ENCODE results near the gene BCL7A. TPM values are rescaled to one million over a fixed set of nuclear protein-coding genes. Genes with fewer than 3 reads are reported as not detected.
A peak's percentile ranks its signal among the peaks of the same experiment; 100 is the strongest.

BCL7A gene
- total RNA-seq, 1 experiment from 2014 or later = 14.5 TPM

- ATAC-seq = peak; percentile 89
Observed at GRCh38 chr12:122031342-122032216, 9.9 kb downstream of the BCL7A start.

GRCh38 chr12:122032580-122032979 is 10.9 kb downstream of the BCL7A start:
- no peak overlapping the region for H3K4me3 ChIP-seq (ENCODE audit: low read depth in 2 of 2, low read length in 2 of 2)
- no TSS peak for BruUV-seq (replicated peaks)
- ATAC-seq (no peak), DNase-seq (ENCODE audit: low read depth, low spot score) (no peak)
- CTCF ChIA-PET = interaction anchor here (0.7 kb wide), 1 partner anchor 263 kb away, joined by 3 read pairs; no protein-coding TSS in a partner anchor
- no peaks in the 10 kb centered on the region for H3K9me3 ChIP-seq (ENCODE audit: control insufficient read depth, insufficient read depth, low read depth, low read length)
- intact Hi-C loops (cut with micrococcal nuclease; ENCODE audit: unreplicated experiment) (no loop called here), in situ Hi-C loops (cut with HindIII; ENCODE audit: low pct_unique_long_range_greater_than_20kb, low sequenced_read_pairs) (no loop called here)
- no peaks in the 10 kb centered on the region for H3K27me3 ChIP-seq (ENCODE audit: control insufficient read depth, insufficient read depth, low read length)
- POLR2A ChIA-PET = no interaction called here
- no peaks in the 10 kb centered on the region; the same call in 1 of the 2 replicates for H3K36me3 ChIP-seq (ENCODE audit: control insufficient read depth, insufficient read depth, low read length)
- peaks cover 18% of the 10 kb centered on the region for H3K4me1 ChIP-seq (ENCODE audit: control insufficient read depth, insufficient read depth, low read length)
- no peak overlapping the region for H3K27ac ChIP-seq (ENCODE audit: low read length)
- TF ChIP-seq CTCF (IDR thresholded peaks at IDR 0.05) (no peak), TCF7L2 (IDR thresholded peaks at IDR 0.05; ENCODE audit: low read depth, low read length) (no peak), SIN3A (IDR thresholded peaks at IDR 0.05; ENCODE audit: borderline replicate concordance, insufficient read depth, low read depth, low read length) (no peak), POLR2AphosphoS5 (IDR thresholded peaks at IDR 0.05; ENCODE audit: low read depth, low read length) (no peak)
- TF ChIP-seq, protein P1, sequence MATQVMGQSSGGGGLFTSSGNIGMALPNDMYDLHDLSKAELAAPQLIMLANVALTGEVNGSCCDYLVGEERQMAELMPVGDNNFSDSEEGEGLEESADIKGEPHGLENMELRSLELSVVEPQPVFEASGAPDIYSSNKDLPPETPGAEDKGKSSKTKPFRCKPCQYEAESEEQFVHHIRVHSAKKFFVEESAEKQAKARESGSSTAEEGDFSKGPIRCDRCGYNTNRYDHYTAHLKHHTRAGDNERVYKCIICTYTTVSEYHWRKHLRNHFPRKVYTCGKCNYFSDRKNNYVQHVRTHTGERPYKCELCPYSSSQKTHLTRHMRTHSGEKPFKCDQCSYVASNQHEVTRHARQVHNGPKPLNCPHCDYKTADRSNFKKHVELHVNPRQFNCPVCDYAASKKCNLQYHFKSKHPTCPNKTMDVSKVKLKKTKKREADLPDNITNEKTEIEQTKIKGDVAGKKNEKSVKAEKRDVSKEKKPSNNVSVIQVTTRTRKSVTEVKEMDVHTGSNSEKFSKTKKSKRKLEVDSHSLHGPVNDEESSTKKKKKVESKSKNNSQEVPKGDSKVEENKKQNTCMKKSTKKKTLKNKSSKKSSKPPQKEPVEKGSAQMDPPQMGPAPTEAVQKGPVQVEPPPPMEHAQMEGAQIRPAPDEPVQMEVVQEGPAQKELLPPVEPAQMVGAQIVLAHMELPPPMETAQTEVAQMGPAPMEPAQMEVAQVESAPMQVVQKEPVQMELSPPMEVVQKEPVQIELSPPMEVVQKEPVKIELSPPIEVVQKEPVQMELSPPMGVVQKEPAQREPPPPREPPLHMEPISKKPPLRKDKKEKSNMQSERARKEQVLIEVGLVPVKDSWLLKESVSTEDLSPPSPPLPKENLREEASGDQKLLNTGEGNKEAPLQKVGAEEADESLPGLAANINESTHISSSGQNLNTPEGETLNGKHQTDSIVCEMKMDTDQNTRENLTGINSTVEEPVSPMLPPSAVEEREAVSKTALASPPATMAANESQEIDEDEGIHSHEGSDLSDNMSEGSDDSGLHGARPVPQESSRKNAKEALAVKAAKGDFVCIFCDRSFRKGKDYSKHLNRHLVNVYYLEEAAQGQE (IDR thresholded peaks at IDR 0.05; ENCODE audit: insufficient read depth in 1 of 2, low read depth in 2 of 2, low read length in 1 of 2) = no peak

More at GRCh38 chr12:122031342-122032216, 9.9 kb downstream of the BCL7A start:
- ChIA-PET POLR2A (no interaction called here), CTCF (no interaction called here)
- DNase-seq (ENCODE audit: low read depth, low spot score) = no peak
- TF ChIP-seq, protein P1 (IDR thresholded peaks at IDR 0.05; ENCODE audit: insufficient read depth in 1 of 2, low read depth in 2 of 2, low read length in 1 of 2) = no peak
- TF ChIP-seq CTCF (IDR thresholded peaks at IDR 0.05) = peak; percentile 88
- H3K27ac ChIP-seq (ENCODE audit: low read length) = no peak overlapping the region
- BruUV-seq (replicated peaks) = no TSS peak
- no peaks in the 10 kb centered on the region for H3K9me3 ChIP-seq (ENCODE audit: control insufficient read depth, insufficient read depth, low read depth, low read length)
- intact Hi-C loops (cut with micrococcal nuclease; ENCODE audit: unreplicated experiment) = no loop called here
- peaks cover 23% of the 10 kb centered on the region for H3K4me1 ChIP-seq (ENCODE audit: control insufficient read depth, insufficient read depth, low read length)
- no peaks in the 10 kb centered on the region for H3K27me3 ChIP-seq (ENCODE audit: control insufficient read depth, insufficient read depth, low read length)
- H3K4me3 ChIP-seq (ENCODE audit: low read depth in 2 of 2, low read length in 2 of 2) = no peak overlapping the region
- in situ Hi-C loops (cut with HindIII; ENCODE audit: low pct_unique_long_range_greater_than_20kb, low sequenced_read_pairs) = no loop called here
- no peaks in the 10 kb centered on the region; the same call in 1 of the 2 replicates for H3K36me3 ChIP-seq (ENCODE audit: control insufficient read depth, insufficient read depth, low read length)

Measured in Panc1 (cell line).